ENCODE measurements around the gene RRN3.
"Not testable (repeated sequence)": the region's sequence is repeated elsewhere in the genome, so short reads cannot be mapped to it uniquely, and the experiment has no call there.

The RRN3 gene

DNA sequence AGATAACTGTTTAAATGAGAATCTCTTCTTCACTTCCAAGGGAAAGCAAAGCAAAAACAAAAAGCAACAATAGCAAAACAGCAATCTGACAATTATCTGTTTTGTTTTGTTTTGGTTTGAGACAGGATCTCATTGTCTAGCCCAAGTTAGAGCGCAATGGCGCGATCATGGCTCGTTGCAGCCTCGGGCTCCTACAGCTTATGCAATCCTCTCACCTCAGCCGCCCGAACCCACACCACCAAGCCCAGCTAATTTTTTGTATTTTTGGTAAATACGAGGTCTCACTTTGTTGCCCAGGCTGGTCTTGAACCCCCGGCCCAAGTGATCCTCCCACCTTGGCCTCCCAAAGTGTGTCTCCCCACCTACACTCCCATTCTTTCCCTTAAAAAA lies 2.5 kb upstream of the RRN3 start:
- DNase-seq, result not testable (repeated sequence)

DNA sequence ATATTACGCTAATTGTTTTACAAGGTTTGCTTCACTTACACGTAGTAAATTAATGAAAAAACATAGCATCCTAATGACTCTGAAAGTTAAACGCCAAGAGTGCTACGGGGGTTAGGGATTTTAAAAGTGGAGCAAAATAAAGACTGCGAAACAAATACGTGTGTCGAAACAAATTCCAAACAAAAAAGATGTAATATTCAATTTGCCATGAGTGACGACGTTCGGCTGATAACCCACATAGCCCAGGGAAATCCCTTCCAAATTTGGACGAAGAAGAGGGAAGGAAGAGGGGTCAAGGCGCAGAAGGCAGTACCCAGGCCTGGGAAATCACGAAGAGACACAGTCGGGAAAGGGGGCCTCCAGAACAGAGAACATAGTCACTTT lies 509 bp downstream of the RRN3 start:
- not testable (repeated sequence) for DNase-seq

DNA sequence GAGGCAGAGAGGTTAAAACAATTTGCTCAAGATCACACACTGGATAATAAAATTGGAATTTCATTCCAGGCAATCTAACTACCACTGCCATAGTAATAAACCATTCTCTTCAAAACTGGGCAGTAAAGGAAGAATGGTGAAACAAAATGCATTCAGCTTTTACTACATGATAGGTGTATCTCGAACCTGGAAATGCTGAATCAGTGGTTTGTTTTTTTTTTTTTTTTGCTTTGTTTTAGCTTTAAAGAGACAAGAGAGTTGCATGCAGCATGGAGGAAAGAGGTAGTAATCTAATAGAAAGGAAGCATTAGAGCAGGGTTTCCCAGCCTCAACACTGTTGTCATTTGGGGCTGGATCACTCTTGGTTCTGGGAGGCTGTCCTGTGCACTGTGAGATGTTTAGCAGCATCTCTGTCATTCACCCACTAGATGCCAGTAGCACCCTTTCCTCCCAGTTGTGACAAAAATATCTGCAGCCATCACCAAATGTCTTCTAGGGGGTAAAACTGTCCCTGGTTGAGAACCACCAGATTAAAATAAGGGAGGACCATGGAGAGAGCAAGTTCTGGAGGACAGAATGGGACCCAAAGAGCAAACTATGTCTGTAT lies 3.3 kb downstream of the RRN3 start:
- not testable (repeated sequence) for DNase-seq

DNA sequence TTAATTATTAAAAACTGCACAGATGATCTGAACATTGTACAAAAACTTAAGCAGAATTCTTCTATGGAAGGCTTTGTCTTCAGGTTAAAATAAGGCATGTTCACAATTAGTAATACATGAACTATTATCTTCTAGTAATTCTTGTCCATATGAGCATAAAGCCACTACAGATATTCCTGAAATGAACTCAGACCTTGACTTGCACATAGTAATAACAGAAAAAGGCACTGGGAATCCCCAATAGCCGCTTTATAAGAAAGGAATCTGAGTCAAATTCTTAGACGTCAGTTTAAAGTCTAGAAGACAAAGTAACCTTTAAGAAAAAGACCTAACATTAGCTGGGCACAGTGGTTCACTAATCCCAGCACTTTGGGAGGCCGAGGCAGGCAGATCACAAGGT lies 11.3 kb downstream of the RRN3 start:
- DNase-seq, result not testable (repeated sequence)

DNA sequence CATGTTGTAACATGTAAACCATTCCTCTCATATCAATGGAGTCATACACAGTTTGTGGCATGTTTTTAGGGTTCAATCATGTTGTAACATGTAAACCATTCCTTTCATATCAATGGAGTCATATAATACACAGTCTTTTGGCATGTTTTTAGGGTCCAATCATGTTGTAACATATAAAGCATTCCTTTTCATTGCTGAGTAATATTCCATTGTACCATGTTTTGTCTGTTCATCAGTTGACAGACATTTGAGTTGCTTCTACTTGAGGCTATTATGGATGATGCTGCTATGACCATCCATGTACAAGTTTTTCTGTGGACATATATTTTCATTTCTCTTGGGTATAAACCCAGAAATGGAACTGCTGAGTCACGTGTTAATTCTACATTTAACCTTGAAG lies 13.2 kb downstream of the RRN3 start:
- not testable (repeated sequence) for DNase-seq

DNA sequence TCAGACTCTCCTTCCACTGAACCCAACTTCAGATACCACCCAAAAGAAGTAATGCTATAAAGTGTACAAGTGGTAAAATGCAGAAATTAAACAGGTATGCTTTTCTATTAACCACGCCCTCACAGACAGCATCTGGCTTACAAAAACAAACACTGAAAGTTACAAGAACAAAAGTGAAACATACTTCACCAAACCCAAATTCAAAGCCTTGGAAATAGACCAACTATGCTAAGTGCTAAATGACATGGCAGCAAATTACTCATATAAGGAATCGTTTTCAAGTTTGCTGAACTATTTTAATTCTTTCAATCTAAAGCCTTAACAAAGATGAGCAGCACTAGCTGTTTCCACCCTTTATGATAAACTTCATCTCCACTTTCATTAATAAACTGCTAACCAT lies 17.9 kb downstream of the RRN3 start:
- DNase-seq, result not testable (repeated sequence)

DNA sequence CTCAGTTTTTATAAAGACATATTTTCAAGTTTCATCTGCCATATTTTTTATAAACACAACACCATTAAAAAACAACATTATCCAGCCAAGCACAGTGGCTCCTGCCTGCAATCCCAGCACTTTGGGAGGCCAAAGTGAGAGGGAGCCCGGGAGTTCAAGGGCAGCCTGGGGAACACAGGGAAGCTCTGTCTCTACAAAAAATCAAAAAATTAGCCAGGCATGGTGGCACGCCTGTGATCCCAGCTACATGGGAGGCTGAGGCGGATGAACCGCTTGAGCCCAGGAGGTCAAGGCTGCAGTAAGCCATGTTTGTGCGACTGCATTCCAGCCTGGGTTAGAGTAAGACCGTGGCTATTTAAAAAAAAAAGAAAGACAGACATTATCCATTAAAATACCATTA lies 21.0 kb downstream of the RRN3 start:
- no peak for DNase-seq

DNA sequence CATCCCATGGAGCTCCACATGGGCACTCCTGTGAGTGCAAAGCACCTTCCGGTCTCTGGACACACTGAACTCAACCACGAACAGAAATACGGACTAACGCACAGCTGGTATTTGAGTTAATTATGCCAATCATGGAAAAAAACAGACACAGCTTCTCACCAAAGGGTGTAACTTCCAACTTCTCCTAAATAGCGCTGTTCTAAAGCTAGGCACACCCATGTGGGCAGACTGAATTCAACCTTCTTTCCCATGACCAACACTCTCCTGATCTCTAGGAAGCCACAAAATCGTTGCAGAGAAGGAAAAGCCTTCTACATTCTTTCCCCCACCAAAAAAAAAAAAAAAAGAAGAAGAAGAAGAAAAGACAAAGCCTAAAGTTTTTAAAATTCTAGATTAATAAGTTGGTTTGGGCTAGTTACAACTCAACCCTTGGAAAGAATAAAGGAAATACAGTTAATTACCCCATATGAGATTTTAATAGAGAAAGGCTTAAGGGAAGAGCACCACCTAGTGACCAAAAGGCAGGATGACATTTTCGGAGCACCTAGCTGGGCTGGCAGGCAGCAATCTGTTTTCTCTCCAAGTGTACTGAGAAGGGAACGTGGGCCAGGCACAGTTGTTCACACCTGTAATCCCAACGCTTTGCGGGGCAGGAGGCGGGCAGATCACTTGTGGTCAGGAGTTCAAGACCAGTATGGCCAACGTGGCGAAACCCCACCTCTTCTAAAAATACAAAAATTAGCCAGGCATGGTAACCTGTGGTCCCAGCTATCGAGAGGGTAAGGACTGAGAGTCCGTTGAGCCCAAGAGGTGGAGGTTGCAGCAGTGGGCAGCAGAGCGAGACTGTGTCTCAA lies 21.9 kb downstream of the RRN3 start:
- DNase-seq, result not testable (repeated sequence)

DNA sequence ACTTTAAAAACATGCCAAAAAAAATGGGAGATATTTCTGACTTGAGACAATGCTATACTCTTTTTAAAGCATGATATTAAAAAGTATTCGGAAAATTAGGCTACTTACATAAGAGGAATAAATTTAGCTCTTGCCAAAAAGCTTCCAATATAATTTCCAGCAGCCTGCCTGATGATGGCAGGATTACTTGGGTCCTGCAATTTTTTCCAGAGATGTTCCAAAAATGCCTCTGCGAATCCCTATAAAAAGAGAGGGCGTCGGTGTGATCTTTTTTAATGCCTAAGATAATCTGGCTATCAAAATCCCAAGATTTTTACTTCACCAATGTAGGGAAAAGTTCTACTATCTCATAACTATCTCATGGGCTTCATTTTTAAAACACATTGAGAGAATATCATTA lies 23.1 kb downstream of the RRN3 start:
- DNase-seq, result not testable (repeated sequence)

DNA sequence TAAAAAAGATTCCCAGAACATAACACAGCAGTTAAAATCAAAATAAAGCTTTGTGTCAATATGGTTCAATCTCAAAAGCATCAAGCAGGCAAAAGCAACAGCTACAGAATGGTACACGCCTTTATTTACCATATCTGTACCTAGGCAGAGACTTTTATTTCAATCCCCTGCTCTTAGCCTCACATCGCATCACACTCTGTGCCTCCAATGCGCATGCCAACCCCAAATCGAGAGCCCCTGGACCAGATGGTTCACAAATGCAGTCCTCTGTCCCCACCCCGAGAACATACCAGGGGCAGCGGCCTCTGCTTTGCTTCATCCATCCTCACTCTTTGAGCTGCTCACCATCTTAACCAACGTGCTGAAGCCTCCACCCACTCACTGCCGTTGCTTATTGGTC lies 27.4 kb downstream of the RRN3 start:
- DNase-seq, result not testable (repeated sequence)

DNA sequence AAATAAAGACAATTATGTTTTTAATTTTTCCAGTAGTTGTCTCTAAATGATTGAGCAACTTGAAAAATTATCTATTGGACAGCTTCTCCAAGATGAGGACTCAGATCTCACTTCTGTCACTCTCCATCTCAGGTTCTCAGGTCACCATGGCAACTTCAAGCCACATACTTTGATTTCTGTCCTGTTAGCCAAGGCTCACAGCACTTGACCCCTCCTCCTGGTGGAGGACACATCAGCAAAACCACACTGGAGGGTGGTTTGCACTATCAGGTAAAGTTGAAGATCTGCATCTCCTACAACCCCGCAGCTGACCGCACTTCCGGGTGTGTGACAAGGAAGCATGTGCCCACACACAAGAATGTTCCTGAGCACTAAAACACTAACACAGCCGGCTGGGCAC lies 28.1 kb downstream of the RRN3 start:
- not testable (repeated sequence) for DNase-seq

DNA sequence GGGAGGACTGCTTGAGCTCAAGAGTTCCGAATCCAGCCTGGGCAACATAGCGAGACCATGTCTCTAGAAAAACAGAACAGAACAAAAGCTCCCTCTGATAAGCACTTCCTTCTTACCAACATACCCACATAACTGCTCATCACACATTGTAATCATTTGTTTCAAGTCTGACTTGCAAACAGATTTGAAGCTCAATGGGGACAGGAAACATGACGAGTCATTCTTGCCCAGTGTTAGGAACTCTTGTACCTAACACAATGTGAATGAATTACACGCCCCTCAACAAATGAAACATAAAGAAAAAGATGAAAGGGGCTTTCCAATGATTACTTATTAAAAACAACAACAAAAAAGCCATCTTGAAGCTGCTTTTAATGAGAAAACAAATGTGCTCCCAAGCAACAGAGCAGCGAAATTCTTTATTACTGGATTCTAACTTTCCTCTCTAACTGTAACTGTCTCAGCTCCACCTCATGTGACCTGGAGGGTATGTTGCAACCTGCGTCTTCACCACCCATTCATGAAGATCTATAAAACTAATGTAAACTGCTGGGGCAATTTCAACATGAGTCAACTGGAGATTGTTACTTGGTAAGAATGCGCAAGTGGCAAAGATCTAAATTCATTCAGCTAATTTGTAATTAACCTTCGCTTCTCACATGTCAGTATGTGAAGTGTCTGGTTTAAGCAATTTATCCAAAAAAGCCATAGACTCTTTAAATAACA lies 31.8 kb downstream of the RRN3 start:
- DNase-seq, result not testable (repeated sequence)

DNA sequence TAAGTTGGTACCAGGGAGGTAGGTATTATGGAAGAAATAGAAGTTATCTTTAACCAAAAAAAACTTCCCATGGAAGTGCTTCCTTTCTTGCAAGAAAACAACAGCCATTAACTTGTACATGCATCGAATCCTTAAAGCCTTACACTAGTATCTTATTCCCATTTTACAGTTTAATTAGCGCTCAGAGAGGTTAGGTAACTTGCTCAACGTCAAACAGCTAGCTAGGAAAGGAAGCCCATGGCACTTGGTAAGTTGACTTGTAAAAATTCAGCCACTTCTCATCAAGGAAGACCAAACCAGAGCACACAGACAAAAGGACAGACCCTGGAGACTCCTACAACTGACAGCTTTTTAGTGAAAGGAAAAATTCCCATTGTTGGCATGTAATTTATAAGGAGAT lies 34.7 kb downstream of the RRN3 start:
- no peak for DNase-seq

DNA sequence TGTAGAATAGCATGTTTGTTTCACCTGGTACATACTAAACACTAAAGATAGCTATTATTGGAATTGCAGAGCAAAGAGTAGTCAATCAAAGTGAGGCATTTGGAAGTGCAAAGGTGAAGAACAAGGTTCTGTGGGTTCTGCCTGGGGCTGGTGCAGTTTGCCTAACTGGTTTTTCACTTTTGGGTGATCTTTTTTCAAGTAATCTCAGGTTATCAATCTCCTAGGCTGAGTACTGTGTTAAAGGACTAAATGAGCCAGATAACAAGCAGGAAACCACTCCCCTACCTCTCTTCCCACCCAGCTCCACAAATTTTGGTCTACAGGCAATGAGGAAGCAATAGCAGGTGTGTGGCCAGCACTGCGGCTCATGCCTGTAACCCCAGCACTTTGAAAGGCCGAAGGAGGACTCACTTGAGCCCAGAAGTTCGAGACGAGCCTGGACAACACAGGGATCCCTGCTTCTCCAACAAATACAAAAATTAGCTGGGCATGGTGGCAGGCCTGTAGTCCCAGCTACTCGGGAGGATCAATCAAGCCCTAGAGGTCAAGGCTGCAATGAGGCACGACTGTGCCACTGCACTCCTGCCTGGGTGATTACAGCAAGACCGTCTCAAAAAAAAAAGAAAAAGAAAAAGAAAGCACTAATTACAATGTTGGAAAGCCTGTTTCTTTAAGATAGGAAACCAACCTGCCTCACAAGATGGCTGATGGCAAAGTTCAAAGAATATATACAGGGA lies 36.2 kb downstream of the RRN3 start:
- no peak for DNase-seq

DNA sequence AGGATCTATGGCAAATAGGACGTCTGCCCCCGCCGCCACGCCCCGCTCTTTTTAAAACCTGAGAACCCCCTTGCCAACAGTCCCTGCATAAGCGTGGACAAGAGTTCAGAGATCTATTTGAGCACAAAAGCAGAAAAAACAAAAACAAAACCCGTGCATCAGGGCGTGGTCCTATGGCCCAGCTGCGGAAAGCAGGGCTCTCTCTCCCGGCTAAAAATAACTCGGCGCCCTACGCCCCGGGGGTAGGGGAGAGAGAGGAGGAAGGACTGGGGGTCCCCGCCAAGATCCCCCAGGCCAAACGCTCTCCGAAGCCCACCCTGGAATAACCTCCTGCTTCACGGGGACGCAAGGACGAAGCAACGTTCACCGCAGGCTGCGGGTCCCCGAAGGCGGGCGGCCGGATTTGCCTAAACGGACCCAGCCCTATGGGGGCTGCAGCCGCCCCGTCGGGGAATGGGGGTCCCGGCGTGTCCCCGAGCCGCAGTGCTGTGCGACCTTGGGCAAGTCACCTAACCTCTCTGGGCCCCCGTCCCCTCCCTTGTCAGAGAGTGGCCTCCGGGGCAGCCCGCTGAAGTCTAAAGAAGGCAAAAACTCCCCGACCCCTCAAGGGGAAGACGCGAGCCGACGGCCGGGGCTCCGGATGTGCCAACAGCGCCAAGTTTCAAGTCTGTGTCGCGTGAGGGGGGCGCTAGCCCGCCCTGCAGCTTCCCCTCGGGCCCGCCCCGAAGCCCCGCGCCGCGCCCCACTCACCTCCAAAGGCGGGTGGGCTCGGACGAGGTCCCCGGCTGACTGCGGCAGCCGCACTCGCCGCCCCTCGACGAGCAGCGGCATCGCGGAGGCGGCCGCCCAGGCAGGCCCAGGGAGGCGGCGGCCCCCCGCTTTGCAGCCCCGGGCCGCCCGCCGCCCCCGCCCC lies 38.7 kb downstream of the RRN3 start:
- no peak for DNase-seq

DNA sequence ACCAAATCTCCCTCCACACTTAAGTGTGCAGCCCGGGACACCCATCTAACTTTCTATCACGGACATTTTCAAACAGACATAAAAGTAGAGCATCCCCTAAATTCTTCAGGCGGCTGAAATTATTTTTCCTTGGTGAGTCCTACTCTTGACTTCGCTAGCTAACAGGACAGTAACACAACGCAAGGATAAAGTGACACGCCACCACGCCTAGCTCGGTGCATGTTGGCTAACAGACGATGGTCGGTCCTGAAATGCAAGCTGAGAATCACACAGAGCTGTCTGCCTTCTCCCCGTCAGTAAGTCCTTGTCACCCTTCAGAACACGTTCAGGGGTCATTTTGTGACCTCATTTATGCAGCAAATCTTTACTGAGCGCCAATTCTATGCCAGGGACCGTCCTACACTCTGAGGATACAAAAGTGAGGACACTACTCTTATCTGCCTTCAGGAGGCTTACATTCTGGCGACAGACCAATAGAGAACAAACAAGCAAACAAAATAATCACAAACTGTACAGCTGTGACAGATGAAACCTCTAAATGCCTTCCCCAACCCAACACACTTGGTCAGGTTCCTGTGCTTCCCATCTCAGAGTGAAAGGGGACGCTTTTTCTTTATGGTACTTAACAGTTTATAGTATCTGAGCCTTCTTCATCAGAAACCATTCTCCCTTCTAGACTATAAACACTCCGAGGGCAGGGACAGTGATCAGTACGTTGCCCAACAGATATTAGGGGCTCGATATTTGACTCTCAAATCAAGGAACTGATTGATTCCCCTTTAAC lies 39.5 kb downstream of the RRN3 start:
- no peak for DNase-seq

DNA sequence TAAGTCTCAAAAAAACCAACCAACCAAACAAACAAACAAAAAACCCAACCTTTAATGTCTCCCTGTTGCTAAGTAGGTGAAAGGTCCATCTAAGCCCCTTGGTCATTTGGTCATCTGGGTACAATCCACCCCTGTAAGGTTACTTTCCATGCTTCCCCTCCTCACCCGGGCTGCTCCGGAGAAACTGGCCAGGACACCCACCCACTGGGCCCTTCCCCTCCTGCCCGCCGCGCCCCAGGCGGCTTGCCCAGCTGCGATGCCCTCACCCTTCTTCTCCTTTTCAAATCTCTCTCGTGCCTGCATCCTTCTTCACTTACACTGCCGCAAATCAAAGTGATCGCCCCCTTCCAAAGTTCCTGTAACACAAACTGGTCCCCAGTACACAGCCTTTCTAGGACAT lies 40.2 kb downstream of the RRN3 start:
- DNase-seq, result no peak

DNA sequence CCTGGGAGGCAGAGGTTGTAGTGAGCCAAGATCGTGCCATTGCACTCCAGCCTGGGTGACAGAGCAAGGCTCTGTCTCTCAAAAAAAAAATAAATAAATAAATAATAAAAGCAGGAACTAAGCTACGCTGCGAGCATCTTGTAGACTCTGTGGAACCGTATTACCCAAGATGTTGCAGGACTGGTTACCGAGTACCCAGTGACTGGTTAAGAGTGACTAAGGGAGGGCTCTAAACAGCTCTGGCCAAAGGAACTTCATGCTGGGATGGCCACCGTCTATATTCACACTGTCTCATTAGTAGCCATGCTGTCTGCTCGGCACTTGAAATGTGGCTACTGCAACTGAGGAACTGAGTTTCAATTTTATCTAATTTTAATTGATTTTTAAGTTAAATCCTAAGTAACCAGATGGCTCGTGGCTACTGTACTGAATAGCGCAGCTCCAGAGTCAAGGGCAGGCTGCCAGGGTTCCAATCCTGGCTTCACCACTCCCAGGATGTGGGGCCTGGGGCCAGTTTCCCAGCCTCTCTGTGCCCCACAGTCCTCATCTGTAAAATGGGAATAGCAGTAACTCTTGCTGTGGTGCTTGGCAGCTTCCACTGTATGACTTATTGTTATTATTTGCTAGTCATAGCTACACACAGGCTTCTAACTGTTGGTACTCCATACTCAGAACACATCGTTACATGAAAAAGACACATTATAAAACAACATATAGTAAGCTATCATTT lies 41.2 kb downstream of the RRN3 start:
- DNase-seq, result no peak

DNA sequence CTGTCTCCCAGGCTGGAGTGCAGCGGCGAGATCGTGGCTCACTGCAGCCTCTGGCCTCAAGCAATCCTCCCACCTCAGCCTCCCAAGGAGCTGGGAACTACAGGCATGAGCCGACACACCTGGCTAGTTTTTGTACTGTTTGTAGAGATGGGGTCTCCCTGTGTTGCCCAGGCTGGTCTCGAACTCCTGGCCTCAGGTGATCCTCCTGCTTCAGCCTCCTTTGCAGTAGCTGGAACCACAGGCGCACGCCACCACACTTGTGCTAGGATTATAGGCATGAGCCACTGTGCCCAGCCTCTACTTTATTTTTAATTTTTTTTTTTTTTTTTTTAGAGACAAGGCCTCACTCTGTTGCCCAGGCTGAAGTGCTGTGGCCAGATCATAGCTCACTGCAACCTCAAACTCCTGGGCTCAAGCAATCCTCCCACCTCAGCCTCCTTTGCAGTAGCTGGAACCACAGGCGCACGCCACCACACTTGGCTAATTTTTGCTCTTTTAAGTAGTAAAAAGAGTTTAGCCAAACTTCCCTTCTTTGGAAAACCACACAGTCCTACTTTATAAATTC lies 42.6 kb downstream of the RRN3 start:
- no peak for DNase-seq

DNA sequence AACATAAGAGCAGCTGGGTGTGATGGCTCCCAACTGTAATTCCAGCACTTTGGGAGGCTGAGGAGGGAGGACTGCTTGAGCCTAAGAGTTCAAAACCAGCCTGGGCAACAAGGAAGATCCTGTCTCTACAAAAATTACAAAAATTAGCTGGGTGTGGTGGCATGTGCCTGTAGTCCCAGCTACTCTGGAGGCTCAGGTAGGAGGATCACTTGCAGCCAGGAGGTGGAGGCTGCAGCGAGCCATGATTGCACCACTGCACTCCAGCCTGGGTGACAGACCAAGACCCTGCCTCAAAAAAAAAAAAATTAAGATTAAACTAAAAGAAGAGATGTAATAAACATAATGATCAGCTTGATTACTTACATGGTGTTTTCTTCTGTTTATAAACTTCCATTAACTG lies 43.6 kb downstream of the RRN3 start:
- DNase-seq, result not testable (repeated sequence)

All from amniotic stem cell (primary cell).